ENCODE results near the gene NKX1-1. TPM values are rescaled to one million over a fixed set of nuclear protein-coding genes. Genes with fewer than 3 reads are reported as not detected.
A peak's percentile ranks its signal among the peaks of the same experiment; 100 is the strongest.

NKX1-1 gene
- total RNA-seq, 1 experiment from 2014 or later = not detected

GRCh38 chr4:1356181-1356998 is 49.9 kb downstream of the NKX1-1 start:
- no peaks in the 10 kb centered on the region for H3K27me3 Mint-ChIP-seq (ENCODE audit: low read depth)
- no peak for TF ChIP-seq ZNF219 (CRISPR knock-in tag; IDR thresholded peaks at IDR 0.05; ENCODE audit: borderline replicate concordance)
- no peak for TF ChIP-seq FOXJ3 (CRISPR knock-in tag; IDR thresholded peaks at IDR 0.05; ENCODE audit: borderline replicate concordance)
- no peak for TF ChIP-seq TP53 (CRISPR knock-in tag; IDR thresholded peaks at IDR 0.05)
- TF ChIP-seq, protein P1, sequence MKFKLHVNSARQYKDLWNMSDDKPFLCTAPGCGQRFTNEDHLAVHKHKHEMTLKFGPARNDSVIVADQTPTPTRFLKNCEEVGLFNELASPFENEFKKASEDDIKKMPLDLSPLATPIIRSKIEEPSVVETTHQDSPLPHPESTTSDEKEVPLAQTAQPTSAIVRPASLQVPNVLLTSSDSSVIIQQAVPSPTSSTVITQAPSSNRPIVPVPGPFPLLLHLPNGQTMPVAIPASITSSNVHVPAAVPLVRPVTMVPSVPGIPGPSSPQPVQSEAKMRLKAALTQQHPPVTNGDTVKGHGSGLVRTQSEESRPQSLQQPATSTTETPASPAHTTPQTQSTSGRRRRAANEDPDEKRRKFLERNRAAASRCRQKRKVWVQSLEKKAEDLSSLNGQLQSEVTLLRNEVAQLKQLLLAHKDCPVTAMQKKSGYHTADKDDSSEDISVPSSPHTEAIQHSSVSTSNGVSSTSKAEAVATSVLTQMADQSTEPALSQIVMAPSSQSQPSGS (CRISPR knock-in tag; IDR thresholded peaks at IDR 0.05; ENCODE audit: borderline replicate concordance, low read depth) = no peak
- no peak for TF ChIP-seq USF1 (CRISPR knock-in tag; IDR thresholded peaks at IDR 0.05)
- TF ChIP-seq, protein P2, sequence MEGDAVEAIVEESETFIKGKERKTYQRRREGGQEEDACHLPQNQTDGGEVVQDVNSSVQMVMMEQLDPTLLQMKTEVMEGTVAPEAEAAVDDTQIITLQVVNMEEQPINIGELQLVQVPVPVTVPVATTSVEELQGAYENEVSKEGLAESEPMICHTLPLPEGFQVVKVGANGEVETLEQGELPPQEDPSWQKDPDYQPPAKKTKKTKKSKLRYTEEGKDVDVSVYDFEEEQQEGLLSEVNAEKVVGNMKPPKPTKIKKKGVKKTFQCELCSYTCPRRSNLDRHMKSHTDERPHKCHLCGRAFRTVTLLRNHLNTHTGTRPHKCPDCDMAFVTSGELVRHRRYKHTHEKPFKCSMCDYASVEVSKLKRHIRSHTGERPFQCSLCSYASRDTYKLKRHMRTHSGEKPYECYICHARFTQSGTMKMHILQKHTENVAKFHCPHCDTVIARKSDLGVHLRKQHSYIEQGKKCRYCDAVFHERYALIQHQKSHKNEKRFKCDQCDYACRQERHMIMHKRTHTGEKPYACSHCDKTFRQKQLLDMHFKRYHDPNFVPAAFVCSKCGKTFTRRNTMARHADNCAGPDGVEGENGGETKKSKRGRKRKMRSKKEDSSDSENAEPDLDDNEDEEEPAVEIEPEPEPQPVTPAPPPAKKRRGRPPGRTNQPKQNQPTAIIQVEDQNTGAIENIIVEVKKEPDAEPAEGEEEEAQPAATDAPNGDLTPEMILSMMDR (IDR thresholded peaks at IDR 0.05) = peak; percentile 78
- no peak overlapping the region for H3K4me3 Mint-ChIP-seq
- H3K4me1 Mint-ChIP-seq = peaks cover 3% of the 10 kb centered on the region
- DNase-seq (ENCODE audit: low spot score) (peak; percentile 84), ATAC-seq (peak; percentile 29)
- ChIA-PET CTCF (interaction anchor here (0.6 to 3.7 kb wide), 44 partner anchors 9 to 526 kb away, joined by 3 to 38 read pairs (median 4); partner anchors contain the start of genes NKX1-1, SPON2 and UVSSA), POLR2A (no interaction called here)
- H3K9me3 Mint-ChIP-seq = no peaks in the 10 kb centered on the region
- H3K36me3 Mint-ChIP-seq = peaks cover 2% of the 10 kb centered on the region; the same call in 1 of the 2 replicates
- no peak overlapping the region for H3K27ac Mint-ChIP-seq

DNA sequence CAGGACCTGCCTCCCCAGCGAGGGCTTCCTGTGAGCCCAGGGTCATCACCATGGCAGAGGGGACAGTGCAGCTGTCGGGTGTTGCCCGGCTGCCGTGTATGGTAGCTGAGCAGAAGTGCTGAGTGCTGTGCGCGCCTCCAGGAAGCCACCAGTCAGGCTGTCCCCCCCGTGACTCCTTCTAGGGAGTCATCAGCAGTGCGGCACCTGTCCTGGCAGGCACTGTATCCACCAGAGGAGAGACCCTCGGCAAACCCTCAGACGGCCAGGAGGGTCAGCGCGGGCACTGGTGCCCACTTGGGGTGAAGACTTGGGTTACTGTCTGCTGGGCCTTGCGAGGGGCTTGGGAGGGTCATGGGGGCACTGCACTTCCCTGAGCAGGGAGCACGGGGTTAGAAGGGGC is 50.9 kb downstream of the NKX1-1 start:
- DNase-seq (ENCODE audit: low spot score) (no peak), ATAC-seq (no peak)
- Mint-ChIP-seq H3K4me1 (no peaks in the 10 kb centered on the region), H3K27me3 (ENCODE audit: low read depth) (no peaks in the 10 kb centered on the region), H3K9me3 (no peaks in the 10 kb centered on the region), H3K4me3 (no peak overlapping the region), H3K27ac (no peak overlapping the region), H3K36me3 (peaks cover 4% of the 10 kb centered on the region; the same call in 1 of the 2 replicates)
- ChIA-PET CTCF (interaction anchor here (0.8 to 3.7 kb wide), 18 partner anchors 9 to 276 kb away, joined by 3 to 38 read pairs (median 4); partner anchors contain the start of genes NKX1-1 and UVSSA), POLR2A (no interaction called here)
- no peak for TF ChIP-seq ARID4B (CRISPR knock-in tag; IDR thresholded peaks at IDR 0.05; ENCODE audit: borderline replicate concordance)
- no peak for TF ChIP-seq AFF4 (CRISPR knock-in tag; IDR thresholded peaks at IDR 0.05; ENCODE audit: borderline replicate concordance)
- TF ChIP-seq, protein P3, sequence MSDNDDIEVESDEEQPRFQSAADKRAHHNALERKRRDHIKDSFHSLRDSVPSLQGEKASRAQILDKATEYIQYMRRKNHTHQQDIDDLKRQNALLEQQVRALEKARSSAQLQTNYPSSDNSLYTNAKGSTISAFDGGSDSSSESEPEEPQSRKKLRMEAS (CRISPR knock-in tag; IDR thresholded peaks at IDR 0.05) = no peak
- no peak for TF ChIP-seq PRRX2 (CRISPR knock-in tag; IDR thresholded peaks at IDR 0.05)
- TF ChIP-seq HMGXB4 (CRISPR knock-in tag; IDR thresholded peaks at IDR 0.05) = no peak
- no peak for TF ChIP-seq CDX4 (CRISPR knock-in tag; IDR thresholded peaks at IDR 0.05; ENCODE audit: borderline replicate concordance)
- TF ChIP-seq ZNF396 (CRISPR knock-in tag; IDR thresholded peaks at IDR 0.05; ENCODE audit: borderline replicate concordance) = no peak
- TF ChIP-seq JUN (CRISPR knock-in tag; IDR thresholded peaks at IDR 0.05) = no peak
- no peak for TF ChIP-seq USF2 (CRISPR knock-in tag; IDR thresholded peaks at IDR 0.05)
- no peak for TF ChIP-seq CBFB (CRISPR knock-in tag; IDR thresholded peaks at IDR 0.05; ENCODE audit: low read depth)
